ENCODE measurements around the gene CCDC74B. TPM values are rescaled to one million over a fixed set of nuclear protein-coding genes. Genes with fewer than 3 reads are reported as not detected.

Gene CCDC74B
- total and polyA plus RNA-seq, 2 of the 8 experiments (the other 6 are each of a cell fraction or from before 2014, with no cell fraction given): 6.4 to 6.7 TPM

DNA sequence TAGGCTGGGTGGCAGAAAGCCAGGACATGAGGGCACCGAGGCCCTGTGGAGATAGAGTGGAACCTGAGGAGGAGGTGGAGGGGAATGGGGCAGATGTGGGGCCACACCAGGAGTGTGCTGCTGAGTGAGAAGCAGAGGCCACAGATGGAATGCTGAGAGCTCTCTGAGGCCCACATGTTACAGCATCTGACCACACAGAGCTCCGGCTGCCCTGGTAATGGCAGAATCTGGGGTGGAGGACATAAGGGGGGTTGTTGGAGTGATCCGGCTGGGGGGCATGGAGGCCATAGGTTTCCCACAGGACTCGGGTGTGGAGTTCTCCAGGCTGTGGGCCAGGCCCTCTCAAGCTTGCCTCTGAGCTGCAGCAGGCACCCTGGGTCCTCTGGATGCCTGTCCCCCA, 41.0 kb upstream of the CCDC74B start:
- no peak overlapping the region for H2BK12ac ChIP-seq (ENCODE audit: low read depth, low read length)
- no peak overlapping the region for H3K9ac ChIP-seq (replicated peaks in 1 of 4; ENCODE audit: extremely low read depth in 1 of 4, low read depth in 3 of 4, low read length in 3 of 4)
- no peak overlapping the region for H2BK20ac ChIP-seq (ENCODE audit: low read length)
- no peak overlapping the region for H3K56ac ChIP-seq (replicated peaks; ENCODE audit: insufficient read length, low read depth, low read length)
- H3K4ac ChIP-seq (replicated peaks; ENCODE audit: insufficient read length, low read depth, low read length): no peak overlapping the region
- H4K20me1 ChIP-seq (replicated peaks in 1 of 2; ENCODE audit: control insufficient read depth in 1 of 2, insufficient read depth in 2 of 2, low read length in 2 of 2): no peaks in the 10 kb centered on the region
- H4K5ac ChIP-seq (ENCODE audit: insufficient read length, low read depth, low read length): no peak overlapping the region
- FAIRE-seq (no peak), DNase-seq (ENCODE audit: low read depth in 1 of 2, low spot score in 2 of 2) (no peak)
- peaks cover 0 to 4% (median 0%) of the 10 kb centered on the region in 4 experiments; a peak in 1 of 8 replicates for H3K36me3 ChIP-seq (ENCODE audit: control insufficient read depth in 2 of 4, insufficient read depth in 4 of 4, low read length in 3 of 4)
- H3K27me3 ChIP-seq (replicated peaks in 1 of 4; ENCODE audit: control insufficient read depth in 3 of 4, extremely low read depth in 1 of 4, insufficient read depth in 3 of 4, low read length in 3 of 4): no peaks in the 10 kb centered on the region
- H4K91ac ChIP-seq (replicated peaks; ENCODE audit: insufficient read length, low read length): no peak overlapping the region
- H3K14ac ChIP-seq (ENCODE audit: insufficient read length): no peak overlapping the region
- WGBS, 2 experiments (ENCODE audit: extremely low coverage in 1 of 2, insufficient coverage in 1 of 2, insufficient read length in 1 of 2, insufficient replicate concordance in 2 of 2, low coverage in 1 of 2, low lambda C conversion rate in 2 of 2, missing lambda C conversion rate in 1 of 2): 92% methylated on average over 4 of the region's 4 CpGs; no CpG with 5 or more reads in 1 of the 2 experiments
- peaks cover 3 to 8% of the 10 kb centered on the region in 2 experiments for H3K79me2 ChIP-seq (ENCODE audit: control insufficient read depth in 1 of 2, insufficient read depth in 2 of 2, low read length in 2 of 2)
- ChIA-PET POLR2A (ENCODE audit: partially characterized antibody) (interaction anchor here (1.1 kb wide), 1 partner anchor 1303 kb away, joined by 6 read pairs; no protein-coding TSS in a partner anchor), CTCF (ENCODE audit: partially characterized antibody) (interaction anchor here (2.6 kb wide), 1 partner anchor 146 kb away, joined by 9 read pairs; no protein-coding TSS in a partner anchor)
- H3K18ac ChIP-seq (ENCODE audit: extremely low read depth, low read length): no peak overlapping the region
- no peak overlapping the region for H2BK120ac ChIP-seq (replicated peaks; ENCODE audit: low read depth, low read length)
- H2AFZ ChIP-seq (ENCODE audit: low read length): no peak overlapping the region
- H4K8ac ChIP-seq (ENCODE audit: extremely low read depth, insufficient read depth, low read length): no peak overlapping the region
- no peaks in the 10 kb centered on the region for H3K9me3 ChIP-seq (ENCODE audit: insufficient read depth in 2 of 2, low read depth in 1 of 2, low read length in 1 of 2)
- H3K79me1 ChIP-seq (ENCODE audit: low read depth, low read length): no peaks in the 10 kb centered on the region
- no peak overlapping the region for H3K27ac ChIP-seq (ENCODE audit: low read depth, low read length)
- no peak for TF ChIP-seq RNF2 (IDR thresholded peaks at IDR 0.05; ENCODE audit: borderline replicate concordance, low read depth, low read length, missing control alignments, poor library complexity, severe bottlenecking)
- no peak for TF ChIP-seq TAF1 (IDR thresholded peaks at IDR 0.05; ENCODE audit: low read depth, low read length)
- no peak for TF ChIP-seq SP1 (IDR thresholded peaks at IDR 0.05; ENCODE audit: low read depth, low read length)
- TF ChIP-seq CBX8 (IDR thresholded peaks at IDR 0.05; ENCODE audit: borderline replicate concordance, low read depth, low read length): no peak
- peaks cover 2% of the 10 kb centered on the region; the same call in 1 of the 2 replicates for H3K23me2 ChIP-seq (ENCODE audit: low read depth, low read length)
- no peak overlapping the region for H2BK5ac ChIP-seq (ENCODE audit: low read depth, low read length)
- no peak overlapping the region for H3K23ac ChIP-seq (ENCODE audit: insufficient read length)
- H3K4me3 ChIP-seq (ENCODE audit: extremely low read depth in 1 of 4, insufficient read depth in 2 of 4, low read depth in 3 of 4, low read length in 4 of 4): no peak overlapping the region
- H3K4me1 ChIP-seq (replicated peaks in 1 of 4; ENCODE audit: control insufficient read depth in 3 of 4, insufficient read depth in 4 of 4, low read length in 3 of 4): peaks cover 0 to 7% (median 3%) of the 10 kb centered on the region in 4 experiments; a peak in 4 of 7 replicates
- H2BK15ac ChIP-seq (ENCODE audit: low read length): no peak overlapping the region
- H2AK5ac ChIP-seq (ENCODE audit: low read depth, low read length): no peak overlapping the region
- no peak overlapping the region for H3K4me2 ChIP-seq (ENCODE audit: insufficient read depth in 1 of 2, low read depth in 2 of 2, low read length in 2 of 2)

Data from H1 (cell line).